OCI-LY1 (cell line): ENCODE data around the gene ETV7.
"Not testable (repeated sequence)": the region's sequence is repeated elsewhere in the genome, so short reads cannot be mapped to it uniquely, and the experiment has no call there.

Experiments
- H2AFZ ChIP-seq: fragments of 200-600 bp; sonication (generic), shearing (Covaris generic); 2 replicates; pipeline ENCODE4 v1.6.0; 2014; ENCODE audit warnings: antibody characterized with exemption, mild to moderate bottlenecking, low read length
- H3F3A ChIP-seq: fragments of 200-600 bp; sonication (generic), shearing (Covaris generic); 2 replicates; pipeline ENCODE4 v1.6.0; 2014; ENCODE audit warnings: mild to moderate bottlenecking, antibody characterized with exemption, low read length, moderate library complexity; ENCODE audit not compliant: insufficient read depth
- H3K27ac ChIP-seq: fragments of 200-600 bp; sonication (generic); 2 replicates; pipeline ENCODE4 v1.5.1; 2014; ENCODE audit warnings: low read length, mixed run types, mild to moderate bottlenecking, low read depth; ENCODE audit not compliant: poor library complexity, severe bottlenecking
- H3K27me3 ChIP-seq: fragments of 200-600 bp; sonication (generic); 2 replicates; pipeline ENCODE4 v1.6.0; 2014; ENCODE audit warnings: antibody characterized with exemption, mild to moderate bottlenecking, low read length, moderate library complexity; ENCODE audit not compliant: insufficient read depth
- H3K36me3 ChIP-seq: fragments of 200-600 bp; sonication (generic); 2 replicates; pipeline ENCODE4 v1.6.1; 2014; ENCODE audit warnings: mild to moderate bottlenecking, antibody characterized with exemption, low read length, moderate library complexity, mixed read lengths; ENCODE audit not compliant: insufficient read depth
- H3K4me1 ChIP-seq: fragments of 200-600 bp; sonication (generic); 2 replicates; pipeline ENCODE4 v1.5.1; 2014; ENCODE audit warnings: mild to moderate bottlenecking, low read length, moderate library complexity; ENCODE audit not compliant: insufficient read depth, severe bottlenecking
- H3K4me2 ChIP-seq: fragments of 200-600 bp; sonication (generic), shearing (Covaris generic); 2 replicates; pipeline ENCODE4 v1.6.1; 2014; ENCODE audit warnings: low read length
- H3K4me3 ChIP-seq: fragments of 200-600 bp; sonication (generic); 2 replicates; pipeline ENCODE4 v1.5.1; 2014; ENCODE audit warnings: low read length, low read depth, mild to moderate bottlenecking, mixed read lengths; ENCODE audit not compliant: poor library complexity, severe bottlenecking
- H3K79me2 ChIP-seq: fragments of 200-600 bp; shearing (Covaris generic); 2 replicates; pipeline ENCODE4 v1.6.1; 2016; ENCODE audit warnings: mixed run types, low read length, mixed read lengths; ENCODE audit not compliant: insufficient read depth
- H3K9ac ChIP-seq: fragments of 200-600 bp; sonication (generic), shearing (Covaris generic); 2 replicates; pipeline ENCODE4 v1.6.1; 2014; ENCODE audit warnings: mild to moderate bottlenecking, low read length, mixed read lengths
- H3K9me2 ChIP-seq: fragments of 200-600 bp; sonication (generic), shearing (Covaris generic); 2 replicates; pipeline ENCODE4 v1.6.1; 2014; ENCODE audit warnings: low read depth, mild to moderate bottlenecking, low read length, mixed read lengths
- H3K9me3 ChIP-seq: fragments of 200-600 bp; shearing (Covaris generic); 2 replicates; pipeline ENCODE4 v1.6.1; 2014; ENCODE audit warnings: low read length, mixed read lengths
- H4K20me1 ChIP-seq: fragments of 200-600 bp; sonication (generic), shearing (Covaris generic); 2 replicates; pipeline ENCODE4 v1.6.0; 2016; ENCODE audit warnings: mild to moderate bottlenecking, low read length; ENCODE audit not compliant: insufficient read depth
- CTCF ChIP-seq: fragments of 200-600 bp; sonication (generic), shearing (Covaris generic); IDR thresholded peaks from 2 replicates; pipeline ENCODE4 v1.5.1; 2017; ENCODE audit warnings: mild to moderate bottlenecking, antibody characterized with exemption, low read length, moderate library complexity, mixed read lengths
- EZH2 ChIP-seq: fragments of 200-600 bp; sonication (generic), shearing (Covaris generic); IDR thresholded peaks from 2 replicates; pipeline ENCODE4 v1.8.0; 2017; ENCODE audit warnings: borderline replicate concordance, mixed run types, mild to moderate bottlenecking, antibody characterized with exemption, low read length, moderate library complexity, mixed read lengths

The ETV7 gene

GRCh38 chr6:36413489-36414480 lies 26.3 kb upstream of the ETV7 start:
- Histone ChIP-seq H3K9me2 (no peaks in the 10 kb centered on the region), H3K27me3 (0 out of 2 replicates have a peak, but pooled peaks cover 4% of the 10 kb centered on the region), H4K20me1 (no peaks in the 10 kb centered on the region), H3K9ac (no peak overlapping the region), H2AFZ (no peak overlapping the region), H3K9me3 (peaks cover 3% of the 10 kb centered on the region; the same call in 1 of the 2 replicates), H3K4me1 (no peaks in the 10 kb centered on the region), H3K4me3 (no peak overlapping the region), H3K79me2 (no peaks in the 10 kb centered on the region), H3F3A (no peaks in the 10 kb centered on the region), H3K4me2 (no peak overlapping the region), H3K27ac (no peak overlapping the region), H3K36me3 (no peaks in the 10 kb centered on the region)
- TF ChIP-seq EZH2 (no peak), CTCF (no peak)

- not testable (repeated sequence) for H3K9me3 ChIP-seq, H3K27ac ChIP-seq, H3K36me3 ChIP-seq, H3K79me2 ChIP-seq, H3K27me3 ChIP-seq, H3K4me1 ChIP-seq, H2AFZ ChIP-seq, H4K20me1 ChIP-seq, H3K4me2 ChIP-seq, H3K9ac ChIP-seq, H3K4me3 ChIP-seq, H3K9me2 ChIP-seq, H3F3A ChIP-seq
These were observed 22.2 kb upstream of the ETV7 start for GRCh38 chr6:36409718-36410117.

GRCh38 chr6:36404164-36404563 lies 16.7 kb upstream of the ETV7 start:
- Histone ChIP-seq H3K4me1 (no peaks in the 10 kb centered on the region), H3K36me3 (no peaks in the 10 kb centered on the region), H3K9ac (no peak overlapping the region), H3K27ac (no peak overlapping the region), H3K27me3 (0 out of 2 replicates have a peak, but pooled peaks cover 3% of the 10 kb centered on the region), H3K79me2 (no peaks in the 10 kb centered on the region), H3K9me2 (no peaks in the 10 kb centered on the region), H3K9me3 (no peaks in the 10 kb centered on the region), H4K20me1 (no peaks in the 10 kb centered on the region), H2AFZ (no peak overlapping the region), H3K4me3 (no peak overlapping the region), H3K4me2 (no peak overlapping the region), H3F3A (no peaks in the 10 kb centered on the region)
- TF ChIP-seq EZH2, result no peak
- TF ChIP-seq CTCF, result no peak
